GM12878 (cell line): Measurements from ENCODE around the gene ZNF519. TPM values are rescaled to one million over a fixed set of nuclear protein-coding genes. Genes with fewer than 3 reads are reported as not detected.
A peak's percentile ranks its signal among the peaks of the same experiment; 100 is the strongest.

Experiments
- ATAC-seq: fragments of 200-7000 bp; cut with Tn5 transposase; 3 replicates; pipeline ENCODE4 v1.9.1; 2020; ENCODE audit warnings: mild to moderate bottlenecking, moderate library complexity
- BruUV-seq: library from RNA; stranded (reverse); fragments of 400-500 nt; replicated peaks from 2 replicates; lab custom pipeline; 2021; lab: Mats Ljungman, UMichigan
- CTCF ChIA-PET: fragments of 300-600 bp; sonication (Branson Sonifier 250); formaldehyde crosslinking; extraction: SDS; loops from one replicate; lab custom pipeline; 2021; ENCODE audit warnings: inconsistent platforms; lab: Yijun Ruan, JAX
- POLR2A ChIA-PET: fragments of 350-600 bp; formaldehyde crosslinking; extraction: SDS; loops from one replicate; lab custom pipeline; 2021; ENCODE audit warnings: inconsistent platforms; lab: Charles Lee
- RAD21 ChIA-PET: fragments of 300-600 bp; sonication (Branson Sonifier 250); formaldehyde crosslinking; loops from one replicate; lab custom pipeline; 2023; ENCODE audit warnings: antibody characterized with exemption; ENCODE audit not compliant: unreplicated experiment; lab: Charles Lee
- SMC1A ChIA-PET: fragments of 300-600 bp; sonication (Branson Sonifier 250); formaldehyde crosslinking; loops from one replicate; lab custom pipeline; 2023; ENCODE audit not compliant: unreplicated experiment, uncharacterized antibody; lab: Charles Lee
- DNase-seq: peaks from one replicate; pipeline ENCODE4 v3.0.0-alpha.2; 2011; ENCODE audit warnings: low read depth, low spot score
- FAIRE-seq: peaks from 3 replicates; lab custom pipeline; 2011; peaks lifted over from hg19 to GRCh38; lab: Jason Lieb, UNC
- H2AFZ ChIP-seq: 2 replicates; pipeline ENCODE4 v1.6.0; 2011; ENCODE audit warnings: low read depth, low read length, control low read depth; ENCODE audit not compliant: control insufficient read depth
- H3K27ac ChIP-seq: 2 replicates; pipeline ENCODE4 v1.5.1; 2011; ENCODE audit warnings: control low read depth; ENCODE audit not compliant: control insufficient read depth, insufficient read depth
- H3K27me3 ChIP-seq, 2 experiments: replicated peaks in 1 of 2; 2 replicates each; pipeline versions ENCODE4 v1.6.0 to v1.6.1; 2011; ENCODE audit warnings: low read length in 1 of 2; ENCODE audit not compliant: control insufficient read depth in 2 of 2, insufficient read depth in 2 of 2
- H3K36me3 ChIP-seq, 2 experiments: 2 replicates each; pipeline ENCODE4 v1.5.1; 2011; ENCODE audit warnings: low read length in 1 of 2; ENCODE audit not compliant: control insufficient read depth in 2 of 2, insufficient read depth in 2 of 2
- H3K4me1 ChIP-seq: 2 replicates; pipeline ENCODE4 v1.6.1; 2011; ENCODE audit warnings: mild to moderate bottlenecking, low read length, moderate library complexity, mixed read lengths; ENCODE audit not compliant: control insufficient read depth, insufficient read depth
- H3K4me2 ChIP-seq: 2 replicates; pipeline ENCODE4 v1.6.0; 2011; ENCODE audit warnings: control low read depth; ENCODE audit not compliant: control insufficient read depth, insufficient read depth
- H3K4me3 ChIP-seq: fragments of 200-600 bp; sonication (generic); 2 replicates; pipeline ENCODE4 v1.5.1; 2016
- H3K79me2 ChIP-seq: 2 replicates; pipeline ENCODE4 v1.6.0; 2011; ENCODE audit warnings: low read length; ENCODE audit not compliant: control insufficient read depth, insufficient read depth
- H3K9ac ChIP-seq: 2 replicates; pipeline ENCODE4 v1.8.0; 2011; ENCODE audit warnings: low read length, control low read depth, mixed read lengths; ENCODE audit not compliant: control insufficient read depth, insufficient read depth
- H3K9me3 ChIP-seq: replicated peaks from 3 replicates; pipeline ENCODE4 v1.5.1; 2011; ENCODE audit warnings: mild to moderate bottlenecking, low read length; ENCODE audit not compliant: control insufficient read depth, insufficient read depth
- H4K20me1 ChIP-seq: 2 replicates; pipeline ENCODE4 v1.6.0; 2011; ENCODE audit not compliant: control insufficient read depth, insufficient read depth
- ZBTB4 ChIP-seq: fragments of 450-650 bp; formaldehyde crosslinking; IDR thresholded peaks from 2 replicates; pipeline ENCODE4 v1.4.0; 2022; ENCODE audit warnings: mild to moderate bottlenecking, moderate library complexity
- ZNF274 ChIP-seq: IDR thresholded peaks from one replicate; pipeline ENCODE4 v1.8.0; 2011; ENCODE audit not compliant: insufficient read length, insufficient read depth
- WGBS: methylation state at CpG from one replicate; pipeline ENCODE4 v1.1.6; 2016; ENCODE audit warnings: low lambda C conversion rate; ENCODE audit not compliant: insufficient replicate concordance, insufficient coverage; ENCODE audit errors: missing lambda C conversion rate; 5-methylcytosine and 5-hydroxymethylcytosine counted together
- in situ Hi-C: fragments of 300-500 bp; cut with MboI; formaldehyde crosslinking; loops from 9 replicates; pipeline ENCODE4 v1.14.3; 2018; ENCODE audit warnings: mixed read lengths
- intact Hi-C: fragments of 100-400 bp; cut with micrococcal nuclease; formaldehyde crosslinking; loops from one replicate; pipeline ENCODE4 v1.14.2; 2022; ENCODE audit not compliant: unreplicated experiment
- polyA plus RNA-seq, 11 experiments: library from polyadenylated mRNA; depleted of rRNA in 4 of 11; unstranded in 6 of 11; stranded (reverse) in 5 of 11; fragments of >200 nt; fragmentation: Nextera tagmentation in 4 of 11; fragmentation: Illumina TruSeq in 1 of 11; extraction: Ambion mirVana in 4 of 11; extraction: Trizol in 1 of 11; gene quantifications; 1 replicate in 1 of 11; 2 replicates in 10 of 11; pipeline versions ENCODE4 v1.2.1 to v1.2.3, GENCODE V29; 2011 to 2016; ENCODE audit warnings: inconsistent platforms in 2 of 11, missing spikeins in 2 of 11, low read depth in 1 of 11
- total RNA-seq, 4 experiments: library from RNA; depleted of rRNA in 3 of 4; stranded (reverse); fragments of >200 nt in 3 of 4; fragmentation: Illumina TruSeq in 1 of 4; extraction: Trizol in 1 of 4; gene quantifications; 2 replicates each; pipeline versions ENCODE4 v1.2.1 to v1.2.3, GENCODE V29; 2013 to 2021

The ZNF519 gene
- total and polyA plus RNA-seq, 10 of the 15 experiments (the other 5 are each of a cell fraction or from before 2014, with no cell fraction given) = 8.9 to 24.2 (median 13.8) TPM

GRCh38 chr18:14104906-14105748 lies 27.1 kb downstream of the ZNF519 start:
- Histone ChIP-seq H2AFZ (no peak overlapping the region), H3K27me3 (no peaks in the 10 kb centered on the region), H3K4me1 (no peaks in the 10 kb centered on the region), H3K4me2 (no peak overlapping the region), H3K36me3 (no peaks in the 10 kb centered on the region; a peak in 1 of 4 replicates), H3K79me2 (no peaks in the 10 kb centered on the region; the same call in 1 of the 2 replicates), H3K4me3 (no peak overlapping the region), H3K27ac (no peak overlapping the region), H3K9ac (no peak overlapping the region), H3K9me3 (peaks cover 10% of the 10 kb centered on the region), H4K20me1 (no peaks in the 10 kb centered on the region)
- POLR2A ChIA-PET = no interaction called here
- SMC1A ChIA-PET = no interaction called here
- no TSS peak for BruUV-seq
- FAIRE-seq (no peak), DNase-seq (no peak), ATAC-seq (no peak)
- in situ Hi-C loops = loop anchor here (25.0 kb wide), 1 partner anchor 107 kb away; no protein-coding TSS in a partner anchor
- intact Hi-C loops = no loop called here
- RAD21 ChIA-PET = no interaction called here
- CTCF ChIA-PET = interaction anchor here (1.5 kb wide), 1 partner anchor 18 kb away, joined by 4 read pairs; no protein-coding TSS in a partner anchor
- TF ChIP-seq ZNF274 = peak; percentile 14
- no peak for TF ChIP-seq ZBTB4 (CRISPR knock-in tag)
- 93% methylated on average over 5 of the region's 5 CpGs for WGBS
